ENCODE results near the gene RALY. TPM values are rescaled to one million over a fixed set of nuclear protein-coding genes. Genes with fewer than 3 reads are reported as not detected.

RALY gene
- total RNA-seq, 1 experiment from 2014 or later = 164 TPM

DNA sequence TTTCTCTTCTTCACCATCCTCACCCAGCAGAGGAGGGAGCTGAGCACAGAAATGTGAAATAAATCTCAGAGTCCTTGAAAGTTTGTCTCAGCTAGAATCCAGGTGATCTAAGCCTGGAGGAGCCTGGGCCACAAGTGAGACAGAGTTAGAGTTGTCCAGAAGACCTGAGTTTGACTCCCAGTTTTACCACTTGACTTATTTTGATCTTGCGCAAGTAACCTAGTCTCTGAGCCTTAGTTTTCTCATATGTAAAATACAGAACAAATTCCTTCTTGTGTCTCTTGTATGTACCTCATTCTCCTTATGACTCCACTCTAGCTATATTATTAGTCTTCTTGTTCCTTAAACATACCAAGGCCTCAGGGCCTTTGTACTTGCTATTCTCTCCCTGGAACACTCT is 36.7 kb downstream of the RALY start:
- Histone ChIP-seq H3K4me1 (ENCODE audit: control insufficient read depth, insufficient read depth, low read length) (peaks cover 6% of the 10 kb centered on the region; the same call in 1 of the 2 replicates), H3K27ac (ENCODE audit: low read length) (no peak overlapping the region), H3K4me3 (ENCODE audit: low read depth in 2 of 2, low read length in 2 of 2) (no peak overlapping the region), H3K36me3 (ENCODE audit: control insufficient read depth, insufficient read depth, low read length) (no peaks in the 10 kb centered on the region), H3K9me3 (ENCODE audit: control insufficient read depth, insufficient read depth, low read depth, low read length) (no peaks in the 10 kb centered on the region), H3K27me3 (ENCODE audit: control insufficient read depth, insufficient read depth, low read length) (no peaks in the 10 kb centered on the region)
- ATAC-seq (no peak), DNase-seq (ENCODE audit: low read depth, low spot score) (no peak)
- ChIA-PET CTCF (no interaction called here), POLR2A (no interaction called here)
- no TSS peak for BruUV-seq (replicated peaks)
- no peak for TF ChIP-seq TCF7L2 (IDR thresholded peaks at IDR 0.05; ENCODE audit: low read depth, low read length)
- no peak for TF ChIP-seq REST (IDR thresholded peaks at IDR 0.05; ENCODE audit: insufficient read depth in 1 of 2, low read depth in 2 of 2, low read length in 1 of 2)
- TF ChIP-seq POLR2AphosphoS5 (IDR thresholded peaks at IDR 0.05; ENCODE audit: low read depth, low read length) = no peak
- no peak for TF ChIP-seq CTCF (IDR thresholded peaks at IDR 0.05)
- TF ChIP-seq SIN3A (IDR thresholded peaks at IDR 0.05; ENCODE audit: borderline replicate concordance, insufficient read depth, low read depth, low read length) = no peak
- in situ Hi-C loops (cut with HindIII; ENCODE audit: low pct_unique_long_range_greater_than_20kb, low sequenced_read_pairs) = no loop called here
- intact Hi-C loops (cut with micrococcal nuclease; ENCODE audit: unreplicated experiment) = no loop called here

GRCh38 chr20:34033903-34034302 is 40.2 kb downstream of the RALY start:
- Histone ChIP-seq H3K27ac (ENCODE audit: low read length) (no peak overlapping the region), H3K9me3 (ENCODE audit: control insufficient read depth, insufficient read depth, low read depth, low read length) (no peaks in the 10 kb centered on the region), H3K4me1 (ENCODE audit: control insufficient read depth, insufficient read depth, low read length) (no peaks in the 10 kb centered on the region), H3K36me3 (ENCODE audit: control insufficient read depth, insufficient read depth, low read length) (no peaks in the 10 kb centered on the region), H3K27me3 (ENCODE audit: control insufficient read depth, insufficient read depth, low read length) (no peaks in the 10 kb centered on the region), H3K4me3 (ENCODE audit: low read depth in 2 of 2, low read length in 2 of 2) (no peak overlapping the region)
- ChIA-PET CTCF (no interaction called here), POLR2A (no interaction called here)
- TF ChIP-seq CTCF (IDR thresholded peaks at IDR 0.05) (no peak), POLR2AphosphoS5 (IDR thresholded peaks at IDR 0.05; ENCODE audit: low read depth, low read length) (no peak), TCF7L2 (IDR thresholded peaks at IDR 0.05; ENCODE audit: low read depth, low read length) (no peak), SIN3A (IDR thresholded peaks at IDR 0.05; ENCODE audit: borderline replicate concordance, insufficient read depth, low read depth, low read length) (no peak)
- no TSS peak for BruUV-seq (replicated peaks)
- no peak for ATAC-seq
- in situ Hi-C loops (cut with HindIII; ENCODE audit: low pct_unique_long_range_greater_than_20kb, low sequenced_read_pairs) = no loop called here
- intact Hi-C loops (cut with micrococcal nuclease; ENCODE audit: unreplicated experiment) = no loop called here
- DNase-seq (ENCODE audit: low read depth, low spot score) = no peak
